Heart left ventricle (tissue), 16 donors: Measurements from ENCODE around the gene PHACTR1. TPM values are rescaled to one million over a fixed set of nuclear protein-coding genes. Genes with fewer than 3 reads are reported as not detected.

ENCODE experiments used
- ATAC-seq, 4 donors: fragments of 200-7000 bp; cut with Tn5 transposase; one replicate each; pipeline ENCODE4 v1.9.1; 2020 to 2022; ENCODE audit warnings: moderate library complexity in 4 of 4, mild to moderate bottlenecking in 3 of 4, moderate number of reproducible peaks in 1 of 4
- DNase-seq, 5 donors: peaks; one replicate each; pipeline ENCODE4 v3.0.0-alpha.2; 2020
- H3K27ac ChIP-seq, 12 donors: fragments of 200-600 bp; sonication (generic) in 4 of 12; one replicate each; pipeline versions ENCODE4 v1.5.0 to v1.8.0; 2016 to 2022; ENCODE audit warnings: mild to moderate bottlenecking in 2 of 12
- H3K27me3 ChIP-seq, 9 donors: fragments of 200-600 bp; sonication (generic) in 2 of 9; one replicate each; pipeline versions ENCODE4 v1.5.1 to v1.8.0; 2016 to 2022; ENCODE audit warnings: mild to moderate bottlenecking in 3 of 9
- H3K36me3 ChIP-seq, 9 donors: fragments of 200-600 bp; sonication (generic) in 2 of 9; one replicate each; pipeline versions ENCODE4 v1.5.0 to v1.8.0; 2018 to 2022; ENCODE audit warnings: mild to moderate bottlenecking in 2 of 9
- H3K4me1 ChIP-seq, 12 donors: fragments of 200-600 bp; sonication (generic) in 4 of 12; one replicate each; pipeline versions ENCODE4 v1.5.0 to v1.8.0; 2016 to 2022; ENCODE audit warnings: mild to moderate bottlenecking in 3 of 12
- H3K4me3 ChIP-seq, 12 donors: fragments of 200-600 bp; sonication (generic) in 4 of 12; one replicate each; pipeline versions ENCODE4 v1.5.0 to v1.8.0; 2017 to 2022; ENCODE audit warnings: mild to moderate bottlenecking in 9 of 12, moderate library complexity in 4 of 12
- H3K9me3 ChIP-seq, 12 donors: fragments of 200-600 bp; sonication (generic) in 4 of 12; one replicate each; pipeline versions ENCODE4 v1.5.0 to v1.8.0; 2016 to 2022; ENCODE audit warnings: mild to moderate bottlenecking in 1 of 12
- POLR2A ChIP-seq, 2 donors: fragments of 450-650 bp; IDR thresholded peaks; one replicate each; pipeline ENCODE4 v1.6.1; 2017; ENCODE audit warnings: antibody characterized with exemption in 2 of 2, mild to moderate bottlenecking in 2 of 2, moderate library complexity in 2 of 2
- WGBS, 4 donors: extraction: QIAGEN DNeasy Blood & Tissue Kit in 2 of 4; methylation state at CpG; one replicate each; pipeline versions ENCODE4 v1.1.5 to v1.1.7; 2013 to 2018; 5-methylcytosine and 5-hydroxymethylcytosine counted together
- intact Hi-C, 10 donors: fragments of 100-400 bp; cut with DNase I; formaldehyde crosslinking; loops; one replicate each; pipeline versions ENCODE4 v1.11.1 to v1.14.2; 2022
- polyA plus RNA-seq, 2 donors: library from polyadenylated mRNA; stranded (reverse); fragments of 200-250 nt; gene quantifications; one replicate each; pipeline ENCODE4 v1.2.3, GENCODE V29; 2013
- total RNA-seq, 9 donors: library from RNA; depleted of rRNA in 2 of 9; stranded (reverse); fragments of >200 nt in 2 of 9; fragmentation: NEBNext Ultra II Directional in 3 of 9; extraction: Animal tissue kit (Norgen Biotek cat#: 25700) in 3 of 9; gene quantifications; one replicate each; pipeline versions ENCODE4 v1.1.0 to v1.2.4, GENCODE V29; 2016 to 2023
- TF ChIP-seq, protein P1 (sequence below), 12 donors: fragments of 200-600 bp; sonication (generic) in 4 of 12; IDR thresholded peaks; one replicate each; pipeline versions ENCODE4 v1.5.0 to v1.8.0; 2018 to 2022; ENCODE audit warnings: antibody characterized with exemption in 12 of 12, mild to moderate bottlenecking in 5 of 12
- donor health status: ischemic (EF 13 %, LVEDD 7.1; RV severe dilation, severe dysfunction).
- donor health status: healthy with polysubstance abuse.
- donor health status: DM: no; HTN: yes; CAD: no.
- donor health status: DM: no; HTN: no; CAD: no.
- donor health status: ischemic (EF 25% LVEDD 6.9; RV normal size, moderate dysfunction).
- donor health status: ischemic (EF 25% LVEDD 5.7; RV mildly dilated, moderate dysfunction).
- donor health status: healthy.
- donor health status: DM: yes; HTN: yes; CAD: no.
- donor health status: ischemic (EF 35%, LVEDD 5.7; RV mildly dilated, moderate dysfunction).
- donor health status: nonischemic (EF 11% LVEDD 7.7; RV severe dilation, severe dysfunction).
- donor health status: DM: yes; HTN: yes; CAD: no.
- donor health status: PGD.
- donor health status: ischemic (EF 29% LVEDD 5.4; RV normal size, mild dysfunction).
- donor health status: nonischemic (EF 23%, LVEDD 6.1; RV moderate dilation, normal function).

The PHACTR1 gene
- total and polyA plus RNA-seq, 11 donors: 21.2 to 238 (median 87.4) TPM

DNA sequence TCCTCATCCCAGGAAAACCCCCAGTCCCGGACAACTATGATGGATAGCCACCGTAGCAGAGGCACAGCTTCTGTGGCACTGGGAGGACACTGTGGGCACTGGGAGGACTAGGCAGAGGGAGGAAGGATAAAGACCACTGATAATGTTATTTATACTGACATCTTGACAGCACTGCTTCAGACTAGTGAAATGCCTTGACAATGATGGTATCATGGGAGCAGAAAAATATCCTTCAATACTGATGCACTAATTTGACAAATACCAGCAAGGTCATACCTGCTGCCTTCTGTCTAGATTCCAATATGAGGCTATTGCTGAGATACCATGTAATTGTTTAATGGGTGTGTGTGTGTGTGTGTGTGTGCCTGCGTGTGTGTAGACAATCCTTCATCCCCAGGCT is 148.6 kb downstream of the PHACTR1 start:
- Histone ChIP-seq H3K4me1 (no peaks in the 10 kb centered on the region), H3K4me3 (no peak overlapping the region), H3K27ac (no peak overlapping the region), H3K36me3 (no peaks in the 10 kb centered on the region), H3K27me3 (peaks cover 0 to 18% (median 0%) of the 10 kb centered on the region in 9 donors), H3K9me3 (no peaks in the 10 kb centered on the region)
- ATAC-seq (no peak), DNase-seq (no peak)
- intact Hi-C loops: no loop called here
- no peak for TF ChIP-seq POLR2A (IDR thresholded peaks at IDR 0.05)
- TF ChIP-seq, protein P1, sequence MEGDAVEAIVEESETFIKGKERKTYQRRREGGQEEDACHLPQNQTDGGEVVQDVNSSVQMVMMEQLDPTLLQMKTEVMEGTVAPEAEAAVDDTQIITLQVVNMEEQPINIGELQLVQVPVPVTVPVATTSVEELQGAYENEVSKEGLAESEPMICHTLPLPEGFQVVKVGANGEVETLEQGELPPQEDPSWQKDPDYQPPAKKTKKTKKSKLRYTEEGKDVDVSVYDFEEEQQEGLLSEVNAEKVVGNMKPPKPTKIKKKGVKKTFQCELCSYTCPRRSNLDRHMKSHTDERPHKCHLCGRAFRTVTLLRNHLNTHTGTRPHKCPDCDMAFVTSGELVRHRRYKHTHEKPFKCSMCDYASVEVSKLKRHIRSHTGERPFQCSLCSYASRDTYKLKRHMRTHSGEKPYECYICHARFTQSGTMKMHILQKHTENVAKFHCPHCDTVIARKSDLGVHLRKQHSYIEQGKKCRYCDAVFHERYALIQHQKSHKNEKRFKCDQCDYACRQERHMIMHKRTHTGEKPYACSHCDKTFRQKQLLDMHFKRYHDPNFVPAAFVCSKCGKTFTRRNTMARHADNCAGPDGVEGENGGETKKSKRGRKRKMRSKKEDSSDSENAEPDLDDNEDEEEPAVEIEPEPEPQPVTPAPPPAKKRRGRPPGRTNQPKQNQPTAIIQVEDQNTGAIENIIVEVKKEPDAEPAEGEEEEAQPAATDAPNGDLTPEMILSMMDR (IDR thresholded peaks at IDR 0.05): no peak
- 53 to 59% (median 57%) methylated on average over 3 of the region's 3 CpGs for WGBS, 4 donors

DNA sequence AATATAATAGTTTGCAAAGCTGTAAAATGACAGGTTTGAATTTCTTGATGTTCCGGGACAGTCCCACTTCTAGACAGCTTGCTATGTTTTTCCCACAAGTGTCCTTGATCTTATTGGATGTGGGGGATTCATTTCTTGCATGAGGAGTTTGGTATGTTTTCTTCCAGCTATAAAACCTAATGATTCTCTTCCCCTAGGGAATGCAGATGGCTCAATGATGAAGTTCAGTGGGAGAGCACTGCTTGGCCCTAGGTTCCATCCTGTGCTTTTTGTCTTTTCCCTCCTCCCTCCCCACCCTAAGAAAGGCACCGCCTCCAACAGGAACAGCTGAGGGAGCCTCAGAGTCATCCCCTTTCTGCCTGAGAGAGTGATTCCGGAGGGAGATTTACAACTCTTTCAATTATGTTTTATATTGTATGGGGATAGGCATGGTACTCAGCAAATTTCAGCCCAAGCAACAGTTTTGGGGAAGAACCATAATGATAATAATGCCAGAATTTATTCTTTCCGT is 149.2 kb downstream of the PHACTR1 start:
- Histone ChIP-seq H3K4me1 (no peaks in the 10 kb centered on the region), H3K4me3 (no peak overlapping the region), H3K36me3 (no peaks in the 10 kb centered on the region), H3K9me3 (no peaks in the 10 kb centered on the region), H3K27me3 (peaks cover 0 to 18% (median 0%) of the 10 kb centered on the region in 9 donors), H3K27ac (no peak overlapping the region)
- intact Hi-C loops: no loop called here
- no peak for TF ChIP-seq POLR2A (IDR thresholded peaks at IDR 0.05)
- TF ChIP-seq, protein P1 (IDR thresholded peaks at IDR 0.05): no peak
- no peak for ATAC-seq
- WGBS, 4 donors: 65 to 68% (median 66%) methylated on average over 4 of the region's 4 CpGs
- DNase-seq: no peak

DNA sequence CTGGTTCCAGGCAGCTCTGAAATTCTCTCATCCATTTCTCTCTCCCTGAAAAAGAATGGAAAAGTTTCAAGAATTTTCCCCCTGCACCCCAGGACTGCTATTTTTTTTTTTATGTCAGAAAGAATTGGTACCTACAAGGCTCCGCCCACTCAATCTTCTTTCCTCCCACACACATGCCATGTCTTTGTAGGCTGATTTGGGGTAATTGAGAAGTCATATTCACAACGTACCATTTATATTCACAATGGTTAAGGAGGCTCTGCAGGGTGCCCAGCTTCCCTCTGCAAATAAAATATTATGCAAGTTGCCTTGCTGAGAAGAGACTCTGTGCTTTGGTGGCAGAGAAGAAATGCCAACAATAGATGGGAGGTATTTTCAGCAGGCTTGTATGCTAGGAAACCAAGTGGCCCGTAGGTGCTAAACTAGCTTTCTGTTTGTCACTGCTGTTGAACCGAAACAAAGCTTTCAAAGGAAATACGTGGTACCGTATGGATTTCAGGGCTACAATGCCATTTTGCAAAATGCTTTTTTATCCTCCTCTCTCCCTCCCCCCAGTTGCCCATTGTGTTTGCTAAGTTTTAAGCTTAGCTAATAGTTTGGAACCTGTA is 150.0 kb downstream of the PHACTR1 start:
- Histone ChIP-seq H3K4me3 (no peak overlapping the region), H3K9me3 (no peaks in the 10 kb centered on the region), H3K4me1 (no peaks in the 10 kb centered on the region), H3K36me3 (no peaks in the 10 kb centered on the region), H3K27ac (no peak overlapping the region), H3K27me3 (peaks cover 0 to 18% (median 4%) of the 10 kb centered on the region in 9 donors)
- 74 to 77% (median 75%) methylated on average over 6 of the region's 6 CpGs for WGBS, 4 donors
- DNase-seq: no peak
- ATAC-seq: no peak
- no peak for TF ChIP-seq POLR2A (IDR thresholded peaks at IDR 0.05)
- TF ChIP-seq, protein P1 (IDR thresholded peaks at IDR 0.05): no peak
- intact Hi-C loops: no loop called here

DNA sequence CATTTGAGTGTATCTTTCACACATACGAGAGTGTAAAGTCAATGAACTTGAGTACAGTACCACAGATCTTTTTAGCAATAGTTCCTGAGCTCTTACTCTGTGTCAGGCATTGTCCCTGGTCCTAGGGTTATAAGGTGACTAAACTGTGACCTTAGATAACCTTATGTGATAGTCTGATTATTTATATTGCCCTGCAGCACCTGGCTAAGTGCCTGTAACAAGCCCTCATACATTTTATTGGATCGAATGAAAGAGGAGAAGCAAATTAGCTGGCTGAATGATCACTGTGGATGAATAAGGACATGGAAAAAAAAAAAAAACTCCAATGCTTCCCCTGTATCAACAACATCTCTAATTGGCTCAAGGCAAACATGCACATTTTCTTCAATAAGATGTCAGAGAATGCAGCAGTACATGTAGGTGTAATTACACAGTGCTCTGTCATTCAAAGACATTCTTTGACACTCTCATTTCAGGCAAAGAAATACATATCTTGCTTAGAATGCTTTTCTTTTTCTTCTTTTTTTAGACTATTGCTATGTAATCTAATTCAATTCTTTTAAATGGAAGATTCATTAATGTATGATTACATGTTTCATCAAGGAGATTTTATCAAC is 153.4 kb downstream of the PHACTR1 start:
- H3K27ac ChIP-seq: no peak overlapping the region
- intact Hi-C loops: no loop called here
- H3K27me3 ChIP-seq: peaks cover 0 to 18% (median 4%) of the 10 kb centered on the region in 9 donors
- no peak overlapping the region for H3K4me3 ChIP-seq
- ATAC-seq: no peak
- no peaks in the 10 kb centered on the region for H3K9me3 ChIP-seq
- no peaks in the 10 kb centered on the region for H3K4me1 ChIP-seq
- no peak for DNase-seq
- 67 to 84% (median 76%) methylated on average over 2 of the region's 2 CpGs for WGBS, 4 donors
- TF ChIP-seq POLR2A (IDR thresholded peaks at IDR 0.05): no peak
- TF ChIP-seq, protein P1 (IDR thresholded peaks at IDR 0.05): no peak
- no peaks in the 10 kb centered on the region for H3K36me3 ChIP-seq
